A549 (cell line): ENCODE measurements around the gene GPD2. TPM values are rescaled to one million over a fixed set of nuclear protein-coding genes. Genes with fewer than 3 reads are reported as not detected.

Source experiments
- ATAC-seq, 2 experiments: fragments of 200-7000 bp in 1 of 2; fragments of >200 bp in 1 of 2; cut with Nextera tagmentation in 1 of 2; cut with Tn5 transposase in 1 of 2; 3 replicates each; pipeline versions ENCODE4 v1.8.0 to v1.9.1; 2018 to 2020; ENCODE audit warnings: mild to moderate bottlenecking in 1 of 2, moderate library complexity in 1 of 2
- CTCF ChIA-PET: fragments of 300-600 bp; sonication (Branson Sonifier 250); formaldehyde crosslinking; extraction: SDS; loops from one replicate; lab custom pipeline; 2021; ENCODE audit warnings: antibody characterized with exemption, inconsistent platforms; lab: Yijun Ruan, JAX
- POLR2A ChIA-PET: fragments of 350-600 bp; formaldehyde crosslinking; extraction: SDS; loops from one replicate; lab custom pipeline; 2021; ENCODE audit warnings: antibody characterized with exemption, inconsistent platforms; lab: Yijun Ruan, JAX
- DNase-seq, 2 experiments: peaks; one replicate each; pipeline versions ENCODE4 v3.0.0 to v3.0.0-alpha.2; 2011 to 2016; ENCODE audit warnings: low read depth in 1 of 2, low spot score in 1 of 2
- FAIRE-seq: peaks from 2 replicates; lab custom pipeline; 2011; peaks lifted over from hg19 to GRCh38; lab: Jason Lieb, UNC
- H3K27ac ChIP-seq, 2 experiments: fragments of >200 bp; sonication (Bioruptor Twin); formaldehyde crosslinking; 3 replicates each; pipeline ENCODE4 v1.5.1; 2016 to 2017
- H3K4me1 ChIP-seq: fragments of >200 bp; sonication (Bioruptor Twin); formaldehyde crosslinking; 3 replicates; pipeline ENCODE4 v1.6.1; 2016
- H3K4me2 ChIP-seq: fragments of >200 bp; sonication (Bioruptor Twin); formaldehyde crosslinking; 3 replicates; pipeline ENCODE4 v1.6.1; 2016
- H3K4me3 ChIP-seq: fragments of >200 bp; sonication (Bioruptor Twin); formaldehyde crosslinking; 3 replicates; pipeline ENCODE4 v1.5.1; 2016
- H3K9me3 ChIP-seq: fragments of >200 bp; sonication (Bioruptor Twin); formaldehyde crosslinking; 3 replicates; pipeline ENCODE4 v1.6.1; 2016
- BCL3 ChIP-seq: fragments of >200 bp; sonication (Bioruptor Twin); formaldehyde crosslinking; IDR thresholded peaks from 3 replicates; pipeline ENCODE4 v1.6.1; 2016
- CBX8 ChIP-seq: fragments of 200-600 bp; sonication (generic); IDR thresholded peaks from 2 replicates; pipeline ENCODE4 v1.6.1; 2016
- EHMT2 ChIP-seq: fragments of 200-600 bp; sonication (generic); IDR thresholded peaks from 2 replicates; pipeline ENCODE4 v1.6.1; 2016; ENCODE audit warnings: antibody characterized with exemption, low read depth, mild to moderate bottlenecking, moderate library complexity
- FOSL2 ChIP-seq, 2 experiments: fragments of 450-650 bp in 1 of 2; fragments of >200 bp in 1 of 2; sonication (Bioruptor Twin) in 1 of 2; formaldehyde crosslinking; IDR thresholded peaks; 2 replicates each; pipeline versions ENCODE4 v1.5.0 to v1.6.1; 2016 to 2020; ENCODE audit warnings: mild to moderate bottlenecking in 1 of 2, moderate library complexity in 1 of 2
- HES2 ChIP-seq: fragments of >200 bp; sonication (Bioruptor Twin); formaldehyde crosslinking; IDR thresholded peaks from 2 replicates; pipeline ENCODE4 v1.6.1; 2016
- HOXA7 ChIP-seq: fragments of 250-450 bp; sonication (Bioruptor Pico); IDR thresholded peaks from 2 replicates; pipeline ENCODE4 v1.5.0; 2020; ENCODE audit warnings: mild to moderate bottlenecking, moderate library complexity
- HOXB13 ChIP-seq: fragments of 250-450 bp; sonication (Bioruptor Pico); IDR thresholded peaks from 2 replicates; pipeline ENCODE4 v1.5.0; 2020; ENCODE audit warnings: low read depth, mild to moderate bottlenecking, moderate library complexity
- JUNB ChIP-seq: fragments of >200 bp; sonication (Bioruptor Twin); formaldehyde crosslinking; IDR thresholded peaks from 2 replicates; pipeline ENCODE4 v1.6.1; 2016
- MAFK ChIP-seq: fragments of 450-650 bp; IDR thresholded peaks from 2 replicates; pipeline ENCODE4 v1.6.1; 2014; ENCODE audit not compliant: partially characterized antibody
- MAX ChIP-seq: IDR thresholded peaks from 2 replicates; pipeline ENCODE4 v1.6.1; 2012
- NFE2L2 ChIP-seq: fragments of 150-350 bp; conservative IDR thresholded peaks from 2 replicates; pipeline ENCODE4 v1.6.1; 2014; ENCODE audit warnings: low read length
- TFCP2L1 ChIP-seq: fragments of 250-450 bp; sonication (Bioruptor Pico); IDR thresholded peaks from 2 replicates; pipeline ENCODE4 v1.5.0; 2021; ENCODE audit warnings: mild to moderate bottlenecking
- USF2 ChIP-seq: fragments of 450-650 bp; IDR thresholded peaks from 2 replicates; pipeline ENCODE4 v1.6.1; 2014; ENCODE audit warnings: antibody characterized with exemption
- WGBS: methylation state at CpG from one replicate; pipeline ENCODE4 v1.1.6; 2017; ENCODE audit errors: missing lambda C conversion rate; 5-methylcytosine and 5-hydroxymethylcytosine counted together
- polyA plus RNA-seq, 4 experiments: library from polyadenylated mRNA; depleted of rRNA in 3 of 4; stranded (reverse); fragments of >200 nt; fragmentation: RNase III in 1 of 4; extraction: RNeasy Plus Mini Kit Qiagen cat#74134 plus additional on column Dnase treatment in 1 of 4; gene quantifications; 2 replicates in 3 of 4; 3 replicates in 1 of 4; pipeline ENCODE4 v1.2.3, GENCODE V29; 2011 to 2017

Gene GPD2
- polyA plus RNA-seq, 2 of the 4 experiments (the other 2 are of a cell fraction): 26.6 to 39.6 TPM

- Histone ChIP-seq H3K4me2 (peak overlapping the region; percentile 72), H3K27ac (peak overlapping the region; percentile 80 to 86), H3K4me3 (no peak overlapping the region), H3K4me1 (peaks cover 41% of the 10 kb centered on the region), H3K9me3 (no peaks in the 10 kb centered on the region)
- no peak for TF ChIP-seq TFCP2L1 (CRISPR knock-in tag)
- TF ChIP-seq CBX8: no peak
- TF ChIP-seq MAX: 0 out of 2 replicates have a peak, but pooled peaks have one; percentile 28
- TF ChIP-seq EHMT2: peak; percentile 60
- no peak for ATAC-seq
- POLR2A ChIA-PET: interaction anchor here (1.2 to 1.7 kb wide), 2 partner anchors 88 to 90 kb away, joined by 3 to 4 read pairs; no protein-coding TSS in a partner anchor
- peak; percentile 65 for FAIRE-seq
- CTCF ChIA-PET: interaction anchor here (1.3 kb wide), 1 partner anchor 11 kb away, joined by 3 read pairs; no protein-coding TSS in a partner anchor
- WGBS: 7% methylated on average over 2 of the region's 2 CpGs
- peak in 1 of 2 experiments; percentile 20 for DNase-seq
Measured at GRCh38 chr2:156430236-156430979, 5.8 kb upstream of the GPD2 start.

- TF ChIP-seq MAFK (peak; percentile 99), HES2 (no peak), EHMT2 (peak; percentile 15; the same call in 1 of the 2 replicates), NFE2L2 (peak; percentile 95), JUNB (peak; percentile 23; the same call in 1 of the 2 replicates), HOXA7 (CRISPR knock-in tag) (no peak), MAX (peak; percentile 21; the same call in 1 of the 2 replicates), FOSL2 (IDR thresholded peaks at IDR 0.05) (0 out of 2 replicates have a peak, but pooled peaks have one; percentile 35), FOSL2 (CRISPR knock-in tag; IDR thresholded peaks at IDR 0.05) (peak; percentile 80), HOXB13 (0 out of 2 replicates have a peak, but pooled peaks have one; percentile 21), USF2 (no peak)
- Histone ChIP-seq H3K4me3 (no peak overlapping the region), H3K9me3 (no peaks in the 10 kb centered on the region), H3K4me1 (peaks cover 41% of the 10 kb centered on the region), H3K4me2 (peak overlapping the region; percentile 72), H3K27ac (peak overlapping the region; percentile 80 to 86)
- FAIRE-seq: peak; percentile 46
- DNase-seq: peak; percentile 54 to 80
- ATAC-seq: peak in 1 of 2 experiments; percentile 11; a peak in 1 of 6 replicates
- WGBS: 6% methylated on average over 1 of the region's 1 CpG
- ChIA-PET POLR2A (interaction anchor here (1.2 kb wide), 1 partner anchor 90 kb away, joined by 3 read pairs; no protein-coding TSS in a partner anchor), CTCF (interaction anchor here (1.3 kb wide), 1 partner anchor 12 kb away, joined by 3 read pairs; no protein-coding TSS in a partner anchor)
Measured at GRCh38 chr2:156430980-156431358, 5.2 kb upstream of the GPD2 start.

DNA sequence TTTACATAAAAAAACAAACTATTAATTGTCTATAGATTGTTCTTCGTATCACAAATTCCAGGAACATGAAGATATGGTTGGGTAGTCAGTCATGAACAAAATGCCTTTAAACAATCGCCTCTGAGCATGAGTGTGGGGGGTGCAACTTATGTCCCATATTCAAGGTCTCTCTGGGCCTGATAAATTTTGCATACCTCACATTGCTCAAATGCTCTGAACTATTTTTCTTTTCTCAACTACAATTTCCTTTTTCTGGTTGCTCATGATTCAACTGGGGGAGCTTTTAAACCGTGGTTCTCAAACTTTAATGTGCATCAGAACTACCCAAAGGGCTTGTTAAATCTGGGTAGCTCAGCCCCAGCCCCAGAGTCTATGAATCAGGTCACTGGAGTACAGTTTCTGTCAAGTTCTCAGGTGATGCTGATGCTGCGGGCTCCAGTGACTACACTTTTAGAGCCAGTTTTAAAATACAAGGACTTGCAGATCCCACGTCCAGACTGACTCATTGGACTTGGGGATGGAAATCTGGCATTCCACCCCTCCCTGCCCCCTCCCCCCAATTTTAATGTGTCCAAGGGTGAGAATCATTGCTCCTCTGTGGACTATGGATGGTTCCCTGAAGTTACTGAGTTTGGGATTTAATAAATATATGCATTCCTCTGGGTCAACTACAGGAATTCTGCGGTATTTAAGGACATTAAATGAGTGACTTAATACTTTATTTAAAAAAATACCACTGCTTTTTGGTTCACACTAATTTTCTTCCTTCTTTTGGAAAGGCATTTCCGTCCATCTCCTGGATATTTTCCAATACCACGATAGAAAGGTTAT lies 1.5 kb upstream of the GPD2 start:
- H3K27ac ChIP-seq: peak overlapping the region; percentile 97 to 99
- no peak for ATAC-seq
- whole genome bisulfite sequencing: 38% methylated on average over 8 of the region's 8 CpGs
- ChIA-PET CTCF (interaction anchor here (0.7 to 1.1 kb wide), 2 partner anchors 104 to 129 kb away, joined by 4 read pairs; no protein-coding TSS in a partner anchor), POLR2A (interaction anchor here (0.9 to 1.3 kb wide), 4 partner anchors 29 to 100 kb away, joined by 5 to 13 read pairs (median 7); no protein-coding TSS in a partner anchor)
- DNase-seq: peak in 1 of 2 experiments; percentile 21
- no peak for FAIRE-seq
- H3K4me3 ChIP-seq: peak overlapping the region; percentile 69
- no peak for TF ChIP-seq BCL3
- peak overlapping the region; percentile 89 for H3K4me2 ChIP-seq
- no peaks in the 10 kb centered on the region for H3K9me3 ChIP-seq
- H3K4me1 ChIP-seq: peaks cover 60% of the 10 kb centered on the region
